Anterior cingulate cortex (tissue), 58 donors: Measurements from ENCODE around the gene RBM38.
A peak's percentile ranks its signal among the peaks of the same experiment; 100 is the strongest.

Experiments
- DNase-seq, 58 donors: peaks; one replicate each; lab custom pipeline; 2025; lab: John Stamatoyannopoulos, UW

Gene RBM38

DNA sequence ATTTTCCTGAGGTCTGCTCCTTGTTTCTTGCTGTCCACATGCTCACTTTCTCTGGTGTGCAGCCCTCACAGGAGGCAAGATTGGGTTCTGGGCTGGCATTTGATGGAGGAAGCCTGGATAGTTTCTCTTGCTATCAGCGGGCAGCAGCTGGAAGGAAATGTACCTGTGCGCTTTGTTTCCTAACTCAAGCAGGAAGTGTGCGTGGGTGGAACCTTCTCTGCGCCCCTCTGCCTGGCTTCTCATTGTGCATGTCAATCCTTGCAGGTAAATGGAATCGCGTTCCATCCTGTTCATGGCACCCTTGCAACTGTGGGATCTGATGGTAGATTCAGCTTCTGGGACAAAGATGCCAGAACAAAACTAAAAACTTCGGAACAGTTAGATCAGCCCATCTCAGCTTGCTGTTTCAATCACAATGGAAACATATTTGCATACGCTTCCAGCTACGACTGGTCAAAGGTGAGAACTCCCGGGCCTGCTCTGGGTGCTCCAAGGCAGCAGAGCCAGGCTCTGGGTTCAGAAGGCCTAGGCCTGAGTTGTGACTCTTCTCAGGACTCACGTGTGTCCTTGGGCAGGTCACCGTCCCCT lies 16.8 kb upstream of the RBM38 start:
- DNase-seq, result no peak

DNA sequence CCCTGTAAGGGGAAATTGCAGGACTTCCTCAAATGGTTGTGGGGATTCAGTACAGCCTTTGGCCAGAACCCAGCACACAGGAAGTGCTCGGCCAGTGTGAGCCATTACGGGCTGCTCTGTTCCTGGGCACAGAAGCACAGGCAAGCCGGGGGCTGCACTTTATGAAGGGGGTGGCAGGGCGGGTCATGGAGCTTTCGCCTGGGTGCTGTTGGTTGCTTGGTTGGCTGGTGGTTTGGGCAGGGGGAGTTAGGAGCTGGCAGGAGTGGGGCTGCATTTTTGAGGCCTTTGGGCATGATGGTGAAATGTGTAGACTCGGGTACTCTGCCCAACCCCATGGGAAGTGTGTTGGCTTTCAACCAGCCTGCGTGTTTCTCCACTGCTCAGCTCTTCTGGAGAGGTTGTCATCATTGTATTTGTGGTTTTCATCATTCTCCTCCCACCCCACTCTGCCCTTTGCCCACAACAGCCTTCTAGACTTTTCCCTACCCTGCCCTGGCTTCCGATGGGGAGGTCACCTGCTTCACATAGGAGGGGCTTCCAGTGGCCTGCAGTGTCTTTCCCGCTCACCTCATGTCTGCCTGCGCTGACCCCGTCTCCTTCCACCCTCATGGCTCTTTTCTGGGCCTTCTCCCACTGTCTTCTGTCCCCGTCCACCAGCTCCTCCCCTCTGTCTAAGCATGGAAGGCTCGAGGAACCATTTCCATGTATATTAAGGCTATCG lies 16.1 kb upstream of the RBM38 start:
- peak in 3 of 58 donors; percentile 8 to 33 (median 32) for DNase-seq

DNA sequence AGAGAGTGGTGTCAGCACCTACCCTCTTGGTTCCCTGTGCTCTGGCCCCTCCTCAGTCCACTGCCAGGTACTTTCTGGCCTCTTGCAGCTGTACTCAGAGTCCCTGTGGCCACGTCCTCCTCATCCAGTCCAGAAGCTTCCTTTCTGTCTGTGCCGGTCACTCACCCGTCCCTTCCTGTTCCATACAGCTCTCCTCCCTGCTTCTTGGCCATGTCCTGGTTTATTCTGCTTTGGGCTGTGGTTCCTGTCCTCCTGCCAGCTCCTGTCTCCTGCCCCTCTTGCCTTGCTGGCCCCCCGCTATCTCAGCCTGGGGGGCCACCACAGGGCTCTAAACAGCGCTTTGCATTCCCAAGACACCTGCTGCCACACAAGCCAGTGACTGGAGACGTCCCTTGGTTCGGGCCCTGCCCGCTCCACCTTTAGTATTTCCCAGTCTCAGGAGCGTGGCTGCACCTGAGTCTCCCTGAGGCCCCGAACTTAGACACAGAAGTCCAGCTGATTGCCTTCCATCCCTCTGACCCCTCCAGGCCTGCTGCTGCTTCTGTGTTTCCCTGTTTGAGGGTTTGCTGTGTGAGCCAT lies 15.5 kb upstream of the RBM38 start:
- DNase-seq, result no peak

DNA sequence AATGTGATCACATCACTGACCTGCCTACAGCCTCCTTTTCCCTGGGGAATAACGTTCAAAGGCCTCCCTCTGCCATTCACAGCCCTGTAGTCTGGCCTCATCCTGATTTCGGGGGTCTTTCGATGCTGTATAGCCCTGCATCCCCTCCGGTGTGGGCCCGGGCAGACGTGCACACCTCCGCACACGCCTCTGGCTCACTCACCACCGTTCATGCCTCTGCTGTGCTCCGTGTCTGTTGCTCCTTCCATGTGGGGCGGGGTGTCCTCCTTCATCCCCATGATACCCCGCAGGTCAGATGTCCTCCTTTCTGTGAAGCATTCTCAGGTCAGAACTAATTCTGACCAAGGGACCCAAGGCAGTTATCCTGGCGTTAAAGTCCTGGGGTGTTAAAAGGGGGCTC lies 13.8 kb upstream of the RBM38 start:
- no peak for DNase-seq

DNA sequence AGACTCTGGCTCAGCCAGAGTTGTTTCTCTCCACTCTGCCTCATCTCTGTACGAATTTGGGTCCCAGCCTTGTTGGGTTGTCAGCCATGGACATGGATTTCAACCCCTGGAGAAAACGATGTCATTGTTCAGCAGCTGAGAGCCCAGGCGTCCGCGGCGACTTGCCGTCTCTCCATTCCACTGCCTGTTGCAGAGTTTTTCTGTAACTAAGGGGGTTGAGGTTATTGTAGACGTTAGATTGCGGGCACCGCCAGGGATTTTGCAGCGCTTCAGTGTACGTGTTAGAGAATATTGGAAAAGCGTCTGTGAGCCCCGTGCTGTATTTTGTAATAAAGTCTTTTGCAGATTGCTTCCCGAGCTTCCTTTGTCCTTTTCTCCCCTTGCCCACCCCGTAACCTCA lies 13.1 kb upstream of the RBM38 start:
- DNase-seq, result no peak

DNA sequence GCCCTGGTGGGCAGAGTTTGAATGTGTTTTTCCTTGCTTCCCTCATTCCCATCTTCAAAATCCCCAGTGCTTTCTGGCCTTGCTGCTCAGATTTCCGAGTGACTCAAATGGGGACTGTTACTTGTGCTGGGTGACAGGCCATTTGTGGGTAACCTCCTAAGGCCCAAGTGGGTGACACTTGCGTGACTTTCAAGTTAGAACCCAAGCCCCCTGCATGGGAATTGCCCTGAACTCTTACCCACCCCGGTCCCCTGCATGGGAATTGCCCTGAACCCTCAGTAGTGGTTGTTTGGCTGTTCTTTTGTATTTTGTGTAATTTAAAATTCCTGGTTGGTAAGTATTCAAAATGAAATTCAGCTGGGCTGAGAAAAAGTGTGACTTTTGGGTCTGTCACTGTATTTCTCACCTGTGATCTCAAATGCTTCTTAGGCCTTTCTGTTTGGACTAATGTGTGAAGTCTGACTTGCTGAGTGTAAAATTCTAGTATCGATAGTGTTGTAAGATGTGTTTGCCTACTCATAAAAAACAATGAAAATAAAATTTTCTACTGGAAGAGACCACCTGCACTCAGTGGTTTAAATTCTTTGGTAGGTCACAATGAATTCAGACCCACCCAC lies 12.4 kb upstream of the RBM38 start:
- DNase-seq, result no peak

DNA sequence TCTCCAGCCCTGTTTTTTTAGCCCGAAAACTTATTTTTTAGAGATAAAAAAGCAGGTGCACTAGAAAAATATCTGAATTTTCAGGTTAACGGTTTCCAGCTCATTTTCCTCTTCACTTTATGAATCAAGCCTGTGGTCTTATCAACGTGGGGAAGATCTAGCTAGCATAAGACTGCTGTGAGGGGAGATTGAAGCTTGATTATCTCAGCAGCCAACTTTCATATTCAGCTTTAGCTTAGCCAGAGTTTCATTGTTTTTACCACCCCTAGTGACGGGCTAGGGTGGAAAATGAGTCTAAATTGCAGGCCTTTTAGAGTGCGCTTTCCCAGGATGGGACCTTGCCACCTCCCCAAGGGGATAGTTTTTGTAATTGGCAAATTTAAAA lies 11.9 kb upstream of the RBM38 start:
- no peak for DNase-seq

DNA sequence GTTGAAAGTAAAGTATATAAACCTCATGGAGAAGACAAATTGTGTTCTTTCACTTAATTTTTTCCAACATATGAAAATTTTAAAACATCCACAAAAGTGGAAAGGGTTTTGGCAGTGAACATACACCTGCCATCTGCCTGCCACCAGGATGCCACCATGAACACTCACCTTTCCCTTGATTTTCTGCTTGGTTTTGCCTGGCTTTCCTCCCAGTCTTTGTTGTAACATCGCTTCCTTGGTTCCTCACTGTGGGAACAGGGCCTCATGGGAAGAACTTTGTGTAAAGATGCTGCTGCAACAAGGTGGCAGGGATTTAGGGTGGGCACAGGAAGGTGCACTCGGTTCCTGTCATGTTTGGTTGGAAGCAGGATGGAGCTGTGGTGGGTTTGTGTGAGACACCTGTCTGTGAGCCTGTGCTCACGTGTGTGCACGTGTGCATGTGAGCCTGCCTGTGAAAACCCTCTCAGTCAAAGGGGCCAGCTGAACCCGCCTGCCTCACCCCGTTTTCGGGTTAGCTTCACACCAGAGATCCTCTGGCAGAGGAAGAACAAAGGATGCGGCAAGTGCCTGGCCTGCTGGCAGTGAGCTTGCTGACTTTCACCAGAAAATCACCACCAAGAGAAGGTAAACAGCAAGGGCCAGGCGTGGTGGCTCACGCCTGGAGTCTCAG lies 11.0 kb upstream of the RBM38 start:
- DNase-seq, result no peak

DNA sequence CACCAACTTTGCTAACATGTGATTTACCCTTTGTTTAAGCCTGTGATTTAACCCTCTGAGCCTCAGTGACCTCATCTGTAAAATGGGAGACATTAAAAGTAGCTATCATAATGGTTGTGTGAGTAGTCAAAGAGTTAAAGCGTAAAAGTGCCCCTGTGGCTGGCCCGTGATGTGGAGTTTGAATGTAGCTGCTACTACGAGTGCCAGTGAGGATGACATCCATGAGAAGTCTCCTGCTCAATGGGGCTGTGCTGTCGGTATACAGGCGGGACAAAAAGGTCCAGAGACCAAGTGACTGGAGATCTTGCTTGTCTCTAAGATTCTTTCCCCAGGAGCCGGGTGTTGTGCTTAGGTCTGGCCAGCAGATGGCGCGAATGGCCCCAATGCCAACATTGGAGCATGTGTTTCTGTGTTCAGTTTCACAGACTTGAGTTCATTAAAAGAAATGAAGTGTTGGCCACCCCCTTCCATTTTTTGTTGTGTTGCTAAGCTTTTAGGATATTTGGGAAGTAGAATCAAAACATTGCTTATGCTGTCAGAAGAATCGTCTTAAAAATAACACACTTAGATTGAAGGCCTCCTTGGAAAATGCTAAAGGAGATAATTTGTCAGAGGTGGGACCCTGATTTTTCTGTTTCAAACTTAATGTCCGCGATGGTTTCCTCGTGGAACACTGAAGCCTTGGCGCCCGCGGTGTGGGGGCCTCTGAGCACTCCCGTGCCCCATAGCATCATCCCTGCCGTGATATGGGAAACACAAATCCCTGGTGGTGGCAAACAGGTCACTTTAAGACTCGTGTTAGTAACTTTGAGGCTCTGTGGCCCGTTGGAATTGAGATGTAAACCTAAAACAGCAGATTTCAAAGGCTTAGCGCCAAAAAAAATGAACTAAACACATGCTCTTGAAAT lies 9.3 kb upstream of the RBM38 start:
- peak in 54 of 58 donors; percentile 25 to 88 (median 66) for DNase-seq

DNA sequence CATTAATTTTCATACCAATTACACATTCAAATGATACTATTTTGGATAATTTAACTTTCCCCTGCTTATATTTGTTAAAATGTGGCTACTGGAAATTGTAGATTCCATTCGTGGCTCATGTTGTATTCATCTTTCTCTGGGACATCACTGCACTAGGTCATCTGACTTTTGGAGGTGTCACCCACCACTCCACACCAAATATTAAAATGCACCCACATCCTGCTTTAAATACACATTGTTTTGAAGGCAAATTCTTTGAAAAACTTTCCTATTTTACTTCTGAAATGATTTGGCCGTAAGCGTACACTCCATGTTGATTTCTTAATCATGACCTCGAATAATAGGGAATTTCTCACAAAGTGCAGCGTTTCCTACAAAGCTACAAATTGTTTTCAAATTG lies 8.7 kb upstream of the RBM38 start:
- no peak for DNase-seq

DNA sequence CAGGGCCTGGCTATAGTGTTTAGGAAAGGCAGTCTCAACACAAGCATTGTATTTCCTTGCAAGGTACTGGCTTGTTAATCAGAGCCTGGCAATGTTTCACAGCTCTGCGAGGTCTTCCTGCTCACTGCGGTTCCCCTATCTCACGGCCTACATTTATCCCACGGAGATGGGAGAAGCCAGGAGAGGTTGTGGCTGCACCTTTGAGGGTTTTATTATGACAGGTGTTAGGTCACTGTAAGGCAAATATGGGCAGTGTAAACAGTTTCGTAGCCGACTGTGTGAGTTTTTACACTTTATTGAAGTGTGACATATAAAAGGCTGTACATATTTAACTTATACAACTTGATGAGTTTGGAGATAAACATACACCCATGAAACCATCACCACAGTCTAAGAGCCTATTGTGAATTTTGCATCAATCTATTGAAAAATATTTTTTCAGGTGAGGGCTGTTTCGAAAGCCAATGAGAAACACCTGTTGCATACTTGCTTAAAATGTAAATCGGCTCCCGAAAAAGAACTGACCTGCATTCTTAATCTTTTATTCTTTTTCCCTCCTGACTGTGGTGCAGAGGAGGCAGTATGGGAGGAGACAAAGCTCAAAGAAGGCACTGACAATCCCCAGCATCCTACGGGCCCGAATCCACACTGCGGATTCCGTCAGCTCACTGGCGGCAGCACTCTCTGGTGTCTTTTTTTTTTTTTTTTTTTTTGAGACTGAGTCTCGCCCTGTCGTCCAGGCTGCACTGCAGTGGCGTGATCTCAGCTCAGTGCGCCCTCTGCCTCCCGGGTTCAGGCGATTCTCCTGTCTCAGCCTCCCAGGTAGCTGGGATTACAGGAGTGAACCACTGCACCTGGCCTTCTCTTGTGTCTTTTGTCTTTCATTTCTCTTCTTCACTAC lies 7.5 kb upstream of the RBM38 start:
- DNase-seq, result no peak

DNA sequence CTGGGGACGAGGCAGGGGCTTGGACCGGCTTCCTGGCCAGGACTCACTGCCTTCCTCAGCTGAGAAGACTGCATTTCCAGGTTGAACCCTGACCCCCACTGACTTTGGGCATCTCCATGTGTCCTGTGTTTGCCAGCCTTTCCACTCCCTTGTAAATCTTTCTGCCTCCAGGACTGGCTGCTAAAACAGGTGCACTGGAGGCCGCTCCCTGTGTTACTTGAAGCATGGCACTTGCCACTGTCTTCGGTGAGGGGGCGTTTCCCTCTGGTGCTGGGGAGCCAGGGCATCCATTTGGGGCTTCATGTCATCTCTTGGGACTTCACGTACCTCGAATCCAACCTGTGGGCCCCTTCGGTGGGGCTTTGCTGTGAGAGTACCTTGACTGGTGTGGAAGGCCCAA lies 6.7 kb upstream of the RBM38 start:
- no peak for DNase-seq

DNA sequence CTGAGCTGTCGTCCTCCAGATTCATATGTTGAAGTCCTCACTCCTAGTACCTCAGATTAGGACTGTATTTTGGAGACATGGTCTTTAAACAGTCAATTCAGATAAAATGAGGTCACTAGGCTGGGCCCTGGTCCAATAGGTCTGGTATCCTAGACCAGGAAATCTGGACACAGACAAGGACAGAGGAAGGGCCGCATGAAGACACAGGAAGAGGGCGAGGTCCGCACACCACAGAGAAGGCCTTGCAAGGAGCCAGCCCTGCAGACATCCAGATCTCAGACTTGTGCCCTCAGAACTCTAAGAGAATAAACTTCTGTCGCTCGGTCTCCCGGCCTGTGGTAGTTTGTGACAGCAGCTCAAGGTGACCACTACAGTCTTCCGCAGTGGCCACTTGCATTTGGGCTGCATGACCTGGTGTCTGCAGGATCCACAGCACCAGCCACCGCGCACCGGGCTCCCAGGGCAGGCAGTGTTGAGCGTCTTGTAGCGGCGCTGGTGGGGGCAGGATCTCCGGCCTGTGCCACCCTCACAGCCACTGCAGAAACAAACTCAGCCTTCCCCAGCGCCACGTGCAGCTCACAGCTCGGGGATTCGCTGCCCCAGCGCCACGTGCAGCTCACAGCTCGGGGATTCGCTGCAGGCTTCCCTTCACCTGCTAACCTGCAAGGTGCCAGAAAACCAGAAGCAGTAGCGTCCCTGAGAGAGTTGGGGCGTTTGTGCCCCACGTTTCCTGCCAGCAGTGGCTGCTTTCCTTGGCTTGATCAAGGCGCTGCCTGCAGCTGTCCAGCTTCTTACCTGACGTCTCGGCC lies 6.0 kb upstream of the RBM38 start:
- DNase-seq, result no peak

DNA sequence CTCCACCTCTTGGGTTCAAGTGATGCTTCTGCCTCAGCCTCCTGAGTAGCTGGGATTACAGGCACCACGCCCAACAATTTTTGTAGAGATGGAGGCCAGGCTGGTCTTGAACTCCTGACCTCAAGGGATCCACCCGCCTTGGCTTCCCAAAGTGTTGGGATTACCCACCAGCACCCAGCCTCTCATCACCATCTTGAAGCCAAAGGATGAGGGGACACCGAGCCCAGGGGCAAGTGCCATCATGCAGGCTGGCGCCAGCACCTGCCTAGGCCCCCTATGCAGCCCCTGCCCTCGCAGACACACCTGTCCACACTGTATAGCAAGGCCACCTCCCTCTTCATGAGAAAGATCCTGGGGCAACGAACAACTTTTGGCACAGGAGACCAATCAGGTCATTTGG lies 5.3 kb upstream of the RBM38 start:
- no peak for DNase-seq

DNA sequence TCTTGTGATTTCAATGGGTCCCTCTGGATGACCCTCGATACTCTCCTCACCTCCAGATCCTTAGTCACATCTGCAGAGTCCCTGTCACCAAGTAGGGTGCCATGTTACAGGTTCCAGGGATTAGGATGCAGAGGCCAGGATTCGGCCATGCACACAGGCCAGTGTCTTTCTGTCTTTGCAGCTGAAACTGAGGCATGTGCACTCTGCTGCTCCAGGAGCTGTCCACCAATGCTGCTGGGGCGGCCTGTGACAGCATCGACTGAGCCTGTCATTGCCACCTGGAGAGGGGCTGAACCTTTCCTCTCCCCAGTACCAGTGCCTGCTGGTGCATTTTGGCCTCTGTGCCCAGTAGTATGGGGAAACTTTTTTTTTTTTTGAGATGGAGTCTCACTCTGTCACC lies 4.4 kb upstream of the RBM38 start:
- no peak for DNase-seq

DNA sequence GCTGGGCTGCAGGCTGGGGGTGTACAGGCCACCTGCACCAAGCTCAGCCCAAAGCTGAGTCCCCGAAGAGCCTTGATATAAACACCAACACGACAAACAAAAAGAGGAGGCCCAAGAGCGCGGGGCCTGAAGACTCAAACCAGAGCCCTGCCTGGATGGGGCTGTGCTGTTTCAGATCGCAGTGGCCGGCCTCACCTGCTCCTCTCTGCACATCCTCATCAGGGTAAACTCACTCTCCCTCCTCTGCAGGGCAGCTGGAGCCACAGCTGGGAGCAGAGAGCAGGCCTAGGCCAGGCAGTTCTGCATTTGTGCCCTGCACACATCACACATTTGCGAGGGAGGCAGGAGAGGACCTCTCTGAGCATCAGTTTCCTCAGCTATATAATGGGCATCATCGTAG lies 3.7 kb upstream of the RBM38 start:
- DNase-seq, result no peak

DNA sequence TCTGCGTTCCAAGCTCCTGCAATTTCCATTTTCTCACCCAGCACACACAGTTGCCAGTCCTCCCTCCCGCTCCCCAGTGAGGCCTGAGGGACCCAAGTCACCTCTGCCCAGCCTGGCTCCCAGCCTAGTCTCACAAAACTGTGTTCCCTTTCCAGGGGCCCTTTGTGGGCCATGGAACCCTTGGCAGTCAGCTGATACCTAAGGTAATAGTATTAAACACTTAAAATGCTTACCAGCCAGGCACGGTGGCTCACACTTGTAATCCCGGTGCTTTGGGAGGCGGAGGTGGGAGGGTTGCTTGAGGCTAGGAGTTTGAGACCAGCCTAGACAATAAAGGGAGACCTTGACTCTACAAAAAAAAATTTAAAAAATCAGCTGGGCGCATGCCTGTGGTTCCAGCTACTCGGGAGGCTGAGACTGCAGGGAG lies 3.2 kb upstream of the RBM38 start:
- peak in 5 of 58 donors; percentile 10 to 65 (median 30) for DNase-seq
